Testis (tissue), 2 donors: ENCODE results near the gene AKT1.

Experiments used
- CTCF ChIP-seq, 3 experiments: fragments of 450-650 bp in 2 of 3; fragments of 200-600 bp in 1 of 3; sonication (generic) in 1 of 3; IDR thresholded peaks; one replicate each; pipeline ENCODE4 v1.5.1; 2016 to 2019; ENCODE audit warnings: antibody characterized with exemption in 3 of 3, mild to moderate bottlenecking in 2 of 3, moderate library complexity in 1 of 3
- POLR2A ChIP-seq: fragments of 450-650 bp; IDR thresholded peaks from one replicate; pipeline ENCODE4 v1.6.1; 2017; ENCODE audit warnings: antibody characterized with exemption, mild to moderate bottlenecking, moderate library complexity

GRCh38 chr14:104819361-104819781, 23.8 kb upstream of the AKT1 start:
- TF ChIP-seq CTCF (IDR thresholded peaks at IDR 0.05) (no peak), POLR2A (no peak)
